Fibroblast of lung (primary cell): ENCODE measurements around the gene MCAT. TPM values are rescaled to one million over a fixed set of nuclear protein-coding genes. Genes with fewer than 3 reads are reported as not detected.

ENCODE experiments used
- DNase-seq, 2 donors: peaks; one replicate each; pipeline versions ENCODE4 v3.0.0 to v3.0.0-alpha.2; 2010; ENCODE audit warnings: low read depth in 2 of 2
- H2AFZ ChIP-seq: 2 replicates; pipeline ENCODE4 v1.5.1; 2012; ENCODE audit warnings: low read length, control low read depth, inconsistent platforms
- H3K27ac ChIP-seq: 2 replicates; pipeline ENCODE4 v1.5.1; 2011; ENCODE audit warnings: low read length, control low read depth; ENCODE audit not compliant: insufficient read depth
- H3K27me3 ChIP-seq: 2 replicates; pipeline ENCODE4 v1.5.1; 2011; ENCODE audit warnings: mild to moderate bottlenecking, low read length; ENCODE audit not compliant: control insufficient read depth, insufficient read depth
- H3K36me3 ChIP-seq: 2 replicates; pipeline ENCODE4 v1.5.1; 2011; ENCODE audit warnings: low read length; ENCODE audit not compliant: control insufficient read depth, insufficient read depth
- H3K4me1 ChIP-seq: 2 replicates; pipeline ENCODE4 v1.5.1; 2011; ENCODE audit warnings: low read length; ENCODE audit not compliant: control insufficient read depth, insufficient read depth; ENCODE audit errors: extremely low read depth
- H3K4me2 ChIP-seq: 2 replicates; pipeline ENCODE4 v1.5.1; 2011; ENCODE audit warnings: low read length, control low read depth; ENCODE audit not compliant: insufficient read depth; ENCODE audit errors: extremely low read depth
- H3K4me3 ChIP-seq, 4 experiments: fragments of 200-600 bp in 1 of 4; sonication (generic) in 1 of 4; replicated peaks in 1 of 4; 2 replicates each; pipeline ENCODE4 v1.5.1; 2011 to 2016; ENCODE audit warnings: low read length in 4 of 4, low read depth in 3 of 4, mild to moderate bottlenecking in 3 of 4, control low read depth in 2 of 4, inconsistent platforms in 1 of 4, mixed read lengths in 1 of 4; ENCODE audit not compliant: insufficient read depth in 1 of 4; ENCODE audit errors: control extremely low read depth in 1 of 4
- H3K79me2 ChIP-seq: 2 replicates; pipeline ENCODE4 v1.5.1; 2012; ENCODE audit warnings: mild to moderate bottlenecking, low read length, inconsistent platforms; ENCODE audit not compliant: control insufficient read depth, insufficient read depth
- H3K9ac ChIP-seq: 2 replicates; pipeline ENCODE4 v1.5.1; 2011; ENCODE audit warnings: mild to moderate bottlenecking, low read length, control low read depth; ENCODE audit not compliant: insufficient read depth
- H3K9me3 ChIP-seq: 2 replicates; pipeline ENCODE4 v1.5.1; 2012; ENCODE audit warnings: low read depth, low read length; ENCODE audit not compliant: control insufficient read depth, insufficient read depth
- H4K20me1 ChIP-seq: 2 replicates; pipeline ENCODE4 v1.5.1; 2011; ENCODE audit warnings: low read length; ENCODE audit not compliant: control insufficient read depth, insufficient read depth; ENCODE audit errors: extremely low read depth
- EZH2 ChIP-seq: IDR thresholded peaks from 2 replicates; pipeline ENCODE4 v1.5.1; 2012; ENCODE audit warnings: low read length, control low read depth, mild to moderate bottlenecking; ENCODE audit errors: missing control alignments
- polyA plus RNA-seq, 2 donors: library from polyadenylated mRNA; depleted of rRNA in 1 of 2; stranded (reverse) in 1 of 2; unstranded in 1 of 2; fragments of >200 nt; gene quantifications; 2 replicates each; pipeline ENCODE4 v1.2.1, GENCODE V29; 2011 to 2012; ENCODE audit warnings: missing spikeins in 1 of 2
- total RNA-seq: library from RNA; depleted of rRNA; stranded (reverse); fragments of >200 nt; gene quantifications from 2 replicates; pipeline ENCODE4 v1.2.1, GENCODE V29; 2014
- TF ChIP-seq, protein P1 (sequence below), 2 donors: IDR thresholded peaks in 1 of 2; conservative IDR thresholded peaks in 1 of 2; 1 replicate in 1 of 2; 2 replicates in 1 of 2; pipeline ENCODE4 v1.5.1; 2011 to 2012; ENCODE audit warnings: low read length in 2 of 2, control low read depth in 1 of 2, inconsistent platforms in 1 of 2, low read depth in 1 of 2, mild to moderate bottlenecking in 1 of 2

Gene MCAT
- total and polyA plus RNA-seq, 2 donors (not counting 1 experiment from before 2014, with no cell fraction given), result 8.4 to 9.3 TPM

DNA sequence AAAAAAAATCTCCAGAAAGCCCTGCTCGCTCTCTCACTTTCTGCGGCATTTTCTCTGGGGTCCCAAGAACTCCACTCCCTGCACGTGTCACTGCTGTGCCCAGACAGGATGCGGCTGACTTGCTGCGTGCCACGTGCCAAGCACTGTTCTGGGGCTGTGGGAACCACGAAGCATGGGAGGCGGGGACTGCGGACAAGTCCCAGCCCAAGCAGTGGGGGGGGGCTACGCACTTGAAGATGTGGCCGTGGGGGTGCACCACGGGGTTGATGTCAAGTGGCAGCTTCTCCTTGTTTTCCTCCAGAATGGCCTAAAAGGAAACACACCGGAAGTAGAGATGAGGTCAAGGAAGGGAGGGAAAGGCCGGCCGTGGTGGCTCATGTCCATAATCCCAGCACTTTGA is 32.9 kb upstream of the MCAT start:
- Histone ChIP-seq H3K9me3 (no peaks in the 10 kb centered on the region), H3K9ac (no peak overlapping the region), H4K20me1 (no peaks in the 10 kb centered on the region), H3K36me3 (peaks cover 31% of the 10 kb centered on the region), H2AFZ (no peak overlapping the region), H3K4me3 (no peak overlapping the region), H3K4me2 (no peak overlapping the region), H3K27ac (no peak overlapping the region), H3K79me2 (no peaks in the 10 kb centered on the region), H3K4me1 (no peaks in the 10 kb centered on the region), H3K27me3 (no peaks in the 10 kb centered on the region)
- DNase-seq, result no peak
- no peak for TF ChIP-seq EZH2
- TF ChIP-seq, protein P1, sequence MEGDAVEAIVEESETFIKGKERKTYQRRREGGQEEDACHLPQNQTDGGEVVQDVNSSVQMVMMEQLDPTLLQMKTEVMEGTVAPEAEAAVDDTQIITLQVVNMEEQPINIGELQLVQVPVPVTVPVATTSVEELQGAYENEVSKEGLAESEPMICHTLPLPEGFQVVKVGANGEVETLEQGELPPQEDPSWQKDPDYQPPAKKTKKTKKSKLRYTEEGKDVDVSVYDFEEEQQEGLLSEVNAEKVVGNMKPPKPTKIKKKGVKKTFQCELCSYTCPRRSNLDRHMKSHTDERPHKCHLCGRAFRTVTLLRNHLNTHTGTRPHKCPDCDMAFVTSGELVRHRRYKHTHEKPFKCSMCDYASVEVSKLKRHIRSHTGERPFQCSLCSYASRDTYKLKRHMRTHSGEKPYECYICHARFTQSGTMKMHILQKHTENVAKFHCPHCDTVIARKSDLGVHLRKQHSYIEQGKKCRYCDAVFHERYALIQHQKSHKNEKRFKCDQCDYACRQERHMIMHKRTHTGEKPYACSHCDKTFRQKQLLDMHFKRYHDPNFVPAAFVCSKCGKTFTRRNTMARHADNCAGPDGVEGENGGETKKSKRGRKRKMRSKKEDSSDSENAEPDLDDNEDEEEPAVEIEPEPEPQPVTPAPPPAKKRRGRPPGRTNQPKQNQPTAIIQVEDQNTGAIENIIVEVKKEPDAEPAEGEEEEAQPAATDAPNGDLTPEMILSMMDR (conservative IDR thresholded peaks at IDR 0.05 in 1 of 2, IDR thresholded peaks at IDR 0.05 in 1 of 2; ENCODE audit: low read depth in 1 of 2, low read length in 2 of 2), result no peak

DNA sequence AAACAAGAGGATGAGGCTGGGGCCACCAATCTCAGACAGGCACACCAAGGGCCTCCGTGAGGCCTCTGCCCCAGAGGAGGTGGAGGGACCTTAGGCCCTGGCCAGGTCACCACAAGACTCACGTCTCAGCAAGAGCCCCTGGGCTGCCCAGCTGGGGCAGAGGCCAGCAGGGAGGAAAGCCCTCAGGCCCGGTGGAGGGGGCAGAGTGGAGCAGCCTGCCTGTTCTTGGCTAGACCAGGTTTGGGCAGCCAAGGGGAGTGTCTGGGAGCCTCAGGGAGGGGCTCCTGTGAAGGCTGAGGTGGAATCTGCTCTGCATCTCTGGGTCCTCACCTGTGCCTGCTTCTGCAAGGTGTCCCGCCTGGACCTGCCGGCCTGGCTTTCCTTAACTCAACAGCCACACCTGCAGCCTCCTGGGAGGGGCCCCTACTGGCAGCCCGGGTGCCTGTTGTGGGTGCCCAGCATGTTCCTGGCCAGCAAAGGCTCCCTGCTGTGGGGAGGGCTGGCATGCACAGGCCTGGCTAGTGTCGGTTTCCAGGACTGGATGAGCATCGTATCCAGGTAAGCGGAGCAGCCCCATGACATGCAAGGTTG is 31.8 kb upstream of the MCAT start:
- Histone ChIP-seq H4K20me1 (no peaks in the 10 kb centered on the region), H3K79me2 (no peaks in the 10 kb centered on the region), H3K4me1 (no peaks in the 10 kb centered on the region), H3K9me3 (no peaks in the 10 kb centered on the region), H3K9ac (no peak overlapping the region), H3K27ac (no peak overlapping the region), H2AFZ (no peak overlapping the region), H3K36me3 (peaks cover 30% of the 10 kb centered on the region), H3K27me3 (no peaks in the 10 kb centered on the region), H3K4me3 (no peak overlapping the region), H3K4me2 (no peak overlapping the region)
- no peak for DNase-seq
- no peak for TF ChIP-seq EZH2
- TF ChIP-seq, protein P1 (conservative IDR thresholded peaks at IDR 0.05 in 1 of 2, IDR thresholded peaks at IDR 0.05 in 1 of 2; ENCODE audit: low read depth in 1 of 2, low read length in 2 of 2), result no peak

DNA sequence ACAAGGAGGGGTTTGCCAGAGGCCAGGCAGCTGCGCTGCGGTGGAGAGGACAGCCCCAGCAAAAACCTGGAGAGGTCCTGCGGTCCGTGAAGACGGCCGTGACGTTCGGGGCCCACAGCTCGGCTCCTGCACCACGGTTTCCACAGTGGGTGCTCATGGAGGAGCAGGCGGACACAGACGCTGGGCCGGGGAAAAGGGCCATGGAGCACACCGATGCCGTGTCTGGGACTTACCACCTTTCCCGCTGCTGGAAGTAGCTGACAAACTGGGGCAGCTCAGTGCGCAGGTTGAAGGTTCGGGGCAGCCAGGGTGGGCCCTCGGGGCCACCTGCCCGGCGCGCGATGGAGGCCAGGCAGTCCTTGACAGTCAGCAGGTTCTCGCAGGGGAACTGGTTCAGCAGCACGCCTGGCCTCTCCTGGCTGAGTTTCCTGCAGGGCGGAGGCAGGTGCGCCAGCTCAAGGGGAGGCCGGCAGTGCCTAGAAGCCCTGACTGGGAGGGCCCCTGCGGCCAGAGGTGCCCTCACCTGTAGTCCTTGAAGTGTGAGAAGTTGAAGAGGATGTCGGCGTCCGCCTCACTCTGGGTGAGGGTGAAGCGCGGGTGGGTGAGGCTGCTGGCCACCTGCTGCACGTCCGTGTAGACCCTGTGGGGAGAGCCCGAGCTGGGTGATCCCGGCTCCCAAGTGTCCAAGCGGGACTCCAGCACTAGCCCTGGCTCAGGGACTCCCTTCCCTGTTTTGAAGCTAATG is 30.9 kb upstream of the MCAT start:
- Histone ChIP-seq H3K79me2 (no peaks in the 10 kb centered on the region), H3K9me3 (no peaks in the 10 kb centered on the region), H3K36me3 (peaks cover 24% of the 10 kb centered on the region), H3K9ac (no peak overlapping the region), H3K4me2 (no peak overlapping the region), H4K20me1 (no peaks in the 10 kb centered on the region), H3K4me1 (no peaks in the 10 kb centered on the region), H3K27me3 (no peaks in the 10 kb centered on the region), H2AFZ (no peak overlapping the region), H3K27ac (no peak overlapping the region), H3K4me3 (no peak overlapping the region)
- TF ChIP-seq, protein P1 (conservative IDR thresholded peaks at IDR 0.05 in 1 of 2, IDR thresholded peaks at IDR 0.05 in 1 of 2; ENCODE audit: low read depth in 1 of 2, low read length in 2 of 2), result no peak
- TF ChIP-seq EZH2, result no peak
- no peak for DNase-seq
